ENCODE data around the gene TUBB1.
A peak's percentile ranks its signal among the peaks of the same experiment; 100 is the strongest.

The TUBB1 gene

DNA sequence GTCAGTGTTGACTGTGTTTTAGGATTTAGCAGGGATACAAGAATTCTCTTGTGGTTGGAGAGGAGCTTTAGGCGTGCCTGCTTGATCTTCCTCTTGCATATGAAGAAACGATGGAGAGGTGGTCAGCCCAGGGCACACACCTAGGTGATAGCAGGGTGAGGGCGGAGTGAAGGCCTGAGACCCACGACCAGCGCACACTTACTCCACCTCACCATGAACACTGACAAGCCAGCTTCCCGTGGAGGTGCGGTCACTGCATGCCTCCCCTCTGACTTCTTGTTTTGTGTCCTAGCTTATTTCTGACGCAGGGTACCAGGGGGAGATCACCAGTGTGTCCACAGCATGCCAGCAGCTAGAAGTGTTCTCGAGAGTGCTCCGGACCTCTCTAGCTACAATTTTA is 30.0 kb upstream of the TUBB1 start:
- no peak for DNase-seq (ENCODE audit: low read depth in 2 of 2)

DNA sequence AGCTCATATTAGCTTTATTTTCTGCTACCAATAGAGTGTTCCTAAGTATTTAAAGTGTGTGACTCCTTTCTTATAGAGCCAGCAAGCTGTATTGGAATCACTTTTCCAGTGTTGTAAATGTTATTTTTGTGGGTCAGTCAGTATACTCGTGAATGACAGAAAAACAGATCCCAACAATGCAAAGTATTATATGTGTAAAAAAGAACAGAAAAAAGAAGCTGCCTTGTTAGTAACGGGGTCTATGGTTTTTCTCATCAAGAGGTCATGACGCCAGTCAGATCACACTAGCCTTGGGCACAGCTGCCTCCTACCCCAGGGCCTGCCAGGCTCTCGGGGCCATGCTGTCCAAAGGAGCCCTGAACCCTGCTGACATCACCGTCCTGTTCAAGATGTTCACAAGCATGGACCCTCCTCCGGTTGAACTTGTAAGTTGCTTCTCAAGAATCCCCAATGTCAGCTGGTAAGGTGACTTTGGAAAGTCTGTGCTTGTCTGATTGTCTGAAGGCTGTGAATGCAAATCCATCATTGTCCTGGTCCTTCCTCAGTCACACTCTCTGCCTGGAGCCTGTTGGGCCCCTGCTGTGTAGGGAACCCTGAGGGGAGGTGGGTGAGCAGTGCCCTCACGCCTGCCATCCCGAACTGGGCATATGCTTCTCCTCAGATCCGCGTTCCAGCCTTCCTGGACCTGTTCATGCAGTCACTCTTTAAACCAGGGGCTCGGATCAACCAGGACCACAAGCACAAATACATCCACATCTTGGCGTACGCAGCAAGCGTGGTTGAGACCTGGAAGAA is 28.4 kb upstream of the TUBB1 start:
- no peak for DNase-seq (ENCODE audit: low read depth in 2 of 2)

DNA sequence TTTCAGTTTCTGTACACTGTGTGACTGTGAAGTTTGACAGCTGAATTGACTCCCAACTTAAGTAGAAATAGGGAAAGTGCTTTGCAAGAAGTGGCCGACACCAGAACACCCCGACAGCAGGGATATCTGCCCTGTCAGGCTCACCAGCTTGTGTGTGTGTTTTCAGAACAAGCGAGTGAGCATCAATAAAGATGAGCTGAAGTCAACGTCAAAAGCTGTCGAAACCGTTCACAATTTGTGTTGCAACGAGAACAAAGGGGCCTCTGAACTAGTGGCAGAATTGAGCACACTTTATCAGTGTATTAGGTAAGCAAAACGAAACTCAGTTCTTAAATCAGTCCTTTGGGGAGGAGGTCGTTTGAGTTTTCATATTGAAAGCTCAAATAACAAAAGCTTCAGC is 27.5 kb upstream of the TUBB1 start:
- DNase-seq (ENCODE audit: low read depth in 2 of 2) = no peak

DNA sequence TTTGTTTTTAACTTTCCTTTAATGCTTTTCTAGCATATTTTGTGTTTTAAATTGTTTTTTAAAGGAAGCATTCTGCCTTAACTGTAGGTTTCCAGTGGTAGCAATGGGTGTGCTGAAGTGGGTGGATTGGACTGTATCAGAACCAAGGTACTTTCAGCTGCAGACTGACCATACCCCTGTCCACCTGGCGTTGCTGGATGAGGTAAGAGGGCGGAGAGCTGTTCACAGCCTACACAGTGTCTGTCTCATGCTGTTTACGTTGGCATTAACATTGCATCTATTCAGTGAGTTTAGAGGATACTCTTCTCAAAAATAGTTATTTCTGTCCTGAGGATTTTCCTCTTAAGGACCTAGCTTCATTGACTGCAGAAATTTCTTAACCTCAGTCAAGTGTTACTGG is 26.3 kb upstream of the TUBB1 start:
- no peak for DNase-seq (ENCODE audit: low read depth in 2 of 2)

DNA sequence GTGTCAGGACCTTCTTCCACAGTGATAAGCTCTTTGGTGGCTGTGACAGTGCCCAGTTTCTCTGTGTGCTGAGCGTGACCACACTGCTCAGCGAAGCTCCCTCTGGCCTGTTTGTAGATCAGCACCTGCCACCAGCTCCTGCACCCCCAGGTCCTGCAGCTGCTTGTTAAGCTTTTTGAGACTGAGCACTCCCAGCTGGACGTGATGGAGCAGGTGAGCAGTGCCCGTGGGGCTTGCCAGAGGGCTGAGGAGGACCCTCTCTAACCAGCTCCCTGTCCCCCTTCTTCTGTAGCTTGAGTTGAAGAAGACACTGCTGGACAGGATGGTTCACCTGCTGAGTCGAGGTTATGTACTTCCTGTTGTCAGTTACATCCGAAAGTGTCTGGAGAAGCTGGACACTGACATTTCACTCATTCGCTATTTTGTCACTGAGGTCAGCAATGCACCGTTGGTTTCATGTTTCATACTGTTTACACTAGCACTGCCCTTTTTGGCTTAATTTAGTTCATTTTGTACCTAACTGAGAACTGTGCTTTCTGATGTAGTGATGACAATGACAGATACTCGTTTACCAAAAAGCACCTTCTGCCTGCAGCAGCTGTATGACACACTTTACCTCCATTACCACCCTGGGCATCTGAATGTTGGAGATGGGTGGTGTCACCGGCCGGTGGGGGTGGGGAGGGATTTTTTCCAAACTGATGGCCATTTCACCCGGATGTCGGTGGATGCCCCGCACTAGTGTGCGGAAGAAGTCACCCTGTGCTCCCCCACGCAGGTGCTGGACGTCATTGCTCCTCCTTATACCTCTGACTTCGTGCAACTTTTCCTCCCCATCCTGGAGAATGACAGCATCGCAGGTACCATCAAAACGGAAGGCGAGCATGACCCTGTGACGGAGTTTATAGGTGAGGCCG is 25.6 kb upstream of the TUBB1 start:
- DNase-seq (ENCODE audit: low read depth in 2 of 2) = no peak

DNA sequence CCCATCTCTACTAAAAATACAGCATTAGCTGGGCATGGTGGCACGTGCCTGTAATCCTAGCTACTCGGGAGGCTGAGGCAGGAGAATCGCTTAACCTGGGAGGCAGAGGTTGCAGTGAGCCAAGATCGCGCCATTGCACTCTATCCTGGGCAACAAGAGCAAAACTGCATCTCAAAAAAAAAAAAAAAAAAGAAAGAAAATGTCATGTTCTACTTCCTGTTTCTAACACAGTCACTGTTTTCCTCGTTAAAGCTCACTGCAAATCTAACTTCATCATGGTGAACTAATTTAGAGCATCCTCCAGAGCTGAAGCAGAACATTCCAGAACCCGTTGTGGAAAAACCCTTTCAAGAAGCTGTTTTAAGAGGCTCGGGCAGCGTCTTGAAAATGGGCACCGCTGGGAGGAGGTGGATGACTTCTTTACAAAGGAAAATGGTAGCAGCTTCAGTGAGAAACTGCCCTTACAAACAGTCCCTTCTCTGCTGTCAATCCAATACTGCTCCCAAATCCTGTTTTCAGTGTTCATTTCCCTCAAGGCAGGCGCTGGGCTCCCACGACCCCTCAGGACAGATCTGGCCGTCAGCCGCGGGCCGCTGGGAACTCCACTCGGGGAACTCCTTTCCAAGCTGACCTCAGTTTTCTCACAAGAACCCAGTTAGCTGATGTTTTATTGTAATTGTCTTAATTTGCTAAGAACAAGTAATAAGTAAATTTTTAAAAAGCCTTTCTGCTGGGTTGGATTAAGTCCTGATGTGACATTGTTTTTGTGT is 24.7 kb upstream of the TUBB1 start:
- DNase-seq (ENCODE audit: low read depth in 2 of 2) = no peak

DNA sequence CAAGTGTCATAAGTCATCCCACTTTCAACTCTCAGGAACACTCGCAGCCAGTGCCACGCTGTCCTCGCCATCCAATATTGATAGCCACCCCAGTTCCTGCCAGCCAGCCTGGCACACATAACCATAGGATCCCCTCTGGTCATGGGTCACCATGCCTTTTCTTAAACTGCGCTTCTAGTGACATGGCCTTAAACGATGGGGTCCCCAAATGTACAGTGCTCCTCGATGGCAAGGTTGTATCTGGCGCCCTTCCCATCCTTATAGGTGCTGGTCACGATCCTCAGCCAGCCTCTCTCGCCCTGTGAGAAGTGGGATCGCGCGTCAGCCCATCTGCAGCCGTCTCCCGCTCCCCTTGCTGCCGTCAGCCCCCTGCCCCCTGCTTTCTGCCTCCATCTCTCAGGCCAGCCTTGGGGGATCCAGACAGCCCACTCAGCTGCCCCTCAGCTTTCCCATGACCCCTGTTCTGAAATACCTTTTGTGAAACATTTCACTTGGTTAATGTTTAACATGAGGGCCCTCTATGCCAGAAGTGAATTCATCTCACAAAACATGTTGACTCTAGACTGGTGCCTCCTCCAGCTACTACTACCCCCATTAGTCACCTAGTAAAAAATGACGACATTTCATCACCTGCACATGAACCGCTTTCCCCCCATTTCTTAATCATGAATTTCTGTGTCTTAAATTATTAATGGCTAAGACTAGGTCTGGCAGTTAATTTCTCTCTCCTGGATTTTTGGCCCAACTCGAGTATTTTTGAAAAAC is 23.6 kb upstream of the TUBB1 start:
- no peak for DNase-seq (ENCODE audit: low read depth in 2 of 2)

DNA sequence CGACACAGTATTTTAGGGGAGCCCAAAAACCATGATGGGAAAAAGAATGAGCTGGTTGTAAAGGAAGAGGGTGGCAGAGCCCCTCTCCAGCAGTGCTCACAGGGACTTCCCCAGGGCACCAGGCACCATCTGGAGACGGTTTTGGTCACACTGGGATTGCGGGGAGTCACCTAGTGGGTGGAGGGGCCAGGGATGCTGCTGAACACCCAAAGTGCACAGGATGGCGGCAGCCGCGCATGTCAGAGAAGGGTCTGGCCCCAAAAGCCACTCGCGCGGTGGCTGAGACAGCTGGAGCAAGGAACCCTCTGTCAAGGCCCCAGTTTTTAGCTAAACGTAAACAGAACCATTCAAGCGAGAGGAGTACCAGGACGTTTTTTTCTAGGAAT is 23.0 kb upstream of the TUBB1 start:
- DNase-seq (ENCODE audit: low read depth in 2 of 2) = no peak

DNA sequence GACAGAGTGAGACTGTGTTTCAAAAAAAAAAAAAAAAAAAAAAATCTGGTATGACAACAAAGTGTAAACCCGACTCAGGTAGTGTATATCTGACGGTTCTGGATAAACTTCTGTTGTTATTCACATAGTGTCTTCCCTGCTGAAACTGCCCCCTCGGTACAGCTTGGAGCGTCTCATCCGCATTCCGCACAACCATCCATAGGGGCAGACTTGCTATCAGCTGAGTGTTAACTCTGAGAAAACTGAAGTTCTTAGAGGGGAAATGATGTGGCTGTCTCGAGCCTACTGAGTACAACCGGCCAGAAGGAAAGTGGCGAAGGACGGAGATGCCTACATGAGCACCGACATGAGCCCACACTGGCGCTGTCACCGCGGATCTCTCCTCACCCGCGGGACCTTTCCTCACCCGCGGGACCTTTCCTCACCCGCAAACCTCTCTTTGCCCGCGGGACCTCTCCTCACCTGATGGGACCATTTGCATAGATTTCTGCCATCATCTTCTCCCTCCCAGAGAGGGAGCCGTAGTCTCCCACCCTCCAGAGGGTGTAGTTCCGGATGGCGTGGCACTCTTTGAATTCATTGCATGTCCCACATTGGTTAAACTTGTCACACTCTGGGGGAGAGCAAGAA is 22.0 kb upstream of the TUBB1 start:
- no peak for DNase-seq (ENCODE audit: low read depth in 2 of 2)

DNA sequence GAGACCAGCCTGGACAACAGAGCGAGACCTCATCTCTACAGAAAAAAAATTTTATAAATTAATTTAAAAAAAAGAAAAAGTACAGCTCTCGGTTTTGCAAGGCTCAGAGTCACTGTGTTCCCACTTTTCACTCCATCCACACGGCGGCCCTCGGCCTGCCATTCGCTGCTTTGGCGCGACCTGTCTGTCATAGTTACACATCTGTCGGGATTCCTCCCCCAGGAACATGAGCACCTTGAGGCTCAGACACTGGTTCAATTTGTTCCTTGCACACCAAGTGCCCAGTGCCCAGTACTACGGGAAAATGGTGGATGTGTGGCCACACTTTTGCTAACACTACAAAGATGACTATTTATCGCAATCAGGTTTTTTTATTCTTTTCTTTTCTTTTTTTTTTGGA is 20.6 kb upstream of the TUBB1 start:
- DNase-seq (ENCODE audit: low read depth in 2 of 2) = no peak

DNA sequence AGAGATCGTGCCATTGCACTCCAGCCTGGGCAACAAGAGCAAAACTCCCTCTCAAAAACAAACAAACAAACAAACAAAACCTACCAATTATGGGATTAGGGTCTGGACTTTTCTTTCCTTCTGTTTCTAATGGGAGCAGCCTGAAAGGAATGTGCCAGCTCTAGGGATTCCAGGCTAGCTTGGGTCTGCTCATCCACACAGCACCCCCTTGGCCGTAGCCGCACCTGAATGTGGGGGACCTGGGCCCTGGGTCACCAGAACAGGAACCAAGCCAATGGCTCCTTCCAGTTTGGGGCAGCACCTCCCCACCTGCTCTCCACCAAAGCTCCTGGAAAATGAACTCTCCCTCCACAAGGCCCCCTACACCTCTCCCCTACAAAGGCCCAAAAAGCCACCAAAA is 18.9 kb upstream of the TUBB1 start:
- DNase-seq (ENCODE audit: low read depth in 2 of 2) = no peak

DNA sequence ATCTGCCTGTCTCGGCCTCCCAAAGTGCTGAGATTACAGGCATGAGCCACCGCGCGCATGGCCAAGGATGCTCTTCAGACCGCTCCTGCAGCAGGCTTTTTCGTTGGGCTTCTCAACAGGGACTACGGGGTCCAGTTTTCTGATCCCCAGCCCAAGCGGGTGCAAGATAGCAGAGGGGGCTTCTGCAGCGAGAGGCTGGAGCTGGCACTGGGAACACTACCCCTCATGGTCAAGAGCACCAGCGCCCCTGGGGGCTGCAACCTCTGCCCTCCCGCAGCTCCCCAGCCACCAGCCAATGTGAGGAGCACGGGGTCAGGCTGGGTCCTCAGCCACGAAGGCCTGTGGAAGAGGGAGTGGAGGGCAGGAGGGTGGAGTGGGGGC is 18.2 kb upstream of the TUBB1 start:
- no peak for DNase-seq (ENCODE audit: low read depth in 2 of 2)

DNA sequence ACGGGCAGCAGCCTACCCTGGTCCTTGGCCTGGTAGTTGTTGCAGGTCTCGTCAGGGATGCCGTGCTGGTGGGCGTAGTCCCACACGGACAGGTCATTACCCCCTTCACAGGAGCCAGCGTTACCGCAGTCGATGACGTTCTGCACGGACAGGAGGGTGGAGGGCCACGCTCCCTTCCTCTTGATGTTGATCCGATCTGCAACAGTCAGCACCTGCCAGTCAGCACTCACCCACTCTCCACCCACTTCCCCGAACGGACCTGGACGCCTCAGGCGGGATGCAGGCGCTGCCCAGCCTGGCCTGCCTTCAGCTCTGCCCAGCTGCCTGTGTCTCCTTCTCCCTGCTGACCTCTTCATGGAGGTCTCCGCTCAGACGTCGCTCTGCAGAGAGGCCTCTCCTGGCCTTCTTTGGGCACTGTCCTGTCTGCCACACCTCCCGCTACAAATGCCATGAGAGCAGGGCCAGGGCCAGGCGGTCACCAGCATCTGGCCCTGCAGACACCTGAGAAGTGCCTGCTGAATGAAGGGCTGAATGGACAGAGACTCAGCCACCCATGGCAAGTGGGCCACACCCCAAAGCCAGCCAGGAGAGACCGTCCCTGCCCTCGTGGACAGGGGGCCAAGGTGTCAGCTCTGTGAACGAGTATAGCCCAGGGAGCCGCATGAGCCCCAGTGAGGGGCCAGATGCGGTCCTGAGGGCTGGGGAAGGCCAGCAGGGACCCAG is 17.6 kb upstream of the TUBB1 start:
- DNase-seq (ENCODE audit: low read depth in 2 of 2) = no peak

DNA sequence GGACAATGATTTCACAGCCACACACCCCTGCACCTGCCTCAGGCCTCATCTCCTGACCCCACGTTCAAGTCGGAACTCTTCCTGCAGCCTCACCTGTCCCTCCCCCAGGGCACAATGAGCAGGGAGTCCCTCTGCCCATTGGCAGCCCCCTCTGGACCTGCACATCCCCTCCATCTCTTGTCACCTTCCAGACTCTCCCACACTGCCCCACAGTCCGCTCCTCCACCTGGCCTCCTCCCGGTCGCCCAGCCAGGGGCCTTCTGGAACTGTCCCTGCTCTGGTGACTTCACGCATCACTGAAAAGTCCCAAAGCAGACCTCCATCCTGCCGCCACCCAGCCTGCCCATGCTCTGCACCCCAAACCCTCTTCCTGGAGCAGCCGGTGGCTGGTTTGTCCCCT is 16.8 kb upstream of the TUBB1 start:
- DNase-seq (ENCODE audit: low read depth in 2 of 2) = no peak

DNA sequence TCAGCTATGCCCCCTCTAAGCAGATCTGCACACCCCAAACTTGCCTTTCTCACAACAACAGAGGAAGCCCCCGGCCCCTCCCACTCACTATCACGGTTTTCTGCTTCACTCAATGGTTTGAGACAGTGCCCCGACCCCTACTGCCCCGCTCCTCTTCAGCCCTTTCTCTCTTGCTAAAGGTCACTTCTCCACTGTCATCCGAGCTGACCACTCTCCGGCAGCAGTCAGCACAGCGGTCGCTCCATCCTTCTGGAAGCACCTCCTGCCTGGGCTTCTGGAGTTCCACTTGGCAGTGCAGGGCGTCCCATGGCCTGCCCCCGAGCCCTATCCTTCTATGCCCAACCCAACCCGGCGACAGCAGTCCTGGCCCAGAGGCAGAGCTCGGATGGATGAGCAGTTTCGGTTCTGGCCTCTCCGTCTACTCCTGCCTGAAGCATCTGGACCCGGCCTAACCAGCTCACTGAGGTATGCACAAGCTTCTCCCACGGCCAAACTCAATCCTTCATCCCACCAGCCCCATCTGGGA is 16.3 kb upstream of the TUBB1 start:
- no peak for DNase-seq (ENCODE audit: low read depth in 2 of 2)

DNA sequence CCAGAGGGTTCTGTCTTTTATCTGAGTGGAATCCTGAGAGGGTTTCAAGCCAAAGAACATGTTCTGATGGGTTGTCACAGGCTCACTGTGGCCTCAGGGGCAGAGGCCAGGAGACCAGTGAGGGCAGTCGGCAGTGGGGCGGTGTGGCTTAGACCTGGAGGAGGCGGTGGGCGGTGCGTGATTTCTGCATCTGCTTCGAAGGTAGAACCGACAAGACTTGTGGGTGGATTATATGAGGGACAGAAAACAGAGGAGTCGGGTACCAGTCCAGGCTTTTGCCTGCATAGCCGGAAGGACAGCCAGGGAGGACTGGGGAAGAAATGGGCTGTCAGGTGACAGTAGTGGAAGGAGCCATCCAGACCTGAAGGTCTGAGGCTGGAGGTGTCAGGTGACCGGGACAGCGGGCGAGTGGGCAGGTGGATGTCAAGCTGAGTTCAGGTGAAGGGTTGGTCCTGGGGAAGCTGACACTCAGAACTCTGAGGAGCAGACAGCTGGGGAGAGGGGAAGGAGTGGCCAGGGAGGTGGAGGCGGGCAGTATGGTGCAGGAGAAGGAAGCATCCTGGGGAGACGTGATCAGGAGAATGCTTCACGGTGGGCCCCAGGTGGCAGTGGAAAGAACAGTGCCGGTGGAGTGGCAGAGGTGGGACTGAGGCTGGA is 15.3 kb upstream of the TUBB1 start:
- DNase-seq (ENCODE audit: low read depth in 2 of 2) = no peak

DNA sequence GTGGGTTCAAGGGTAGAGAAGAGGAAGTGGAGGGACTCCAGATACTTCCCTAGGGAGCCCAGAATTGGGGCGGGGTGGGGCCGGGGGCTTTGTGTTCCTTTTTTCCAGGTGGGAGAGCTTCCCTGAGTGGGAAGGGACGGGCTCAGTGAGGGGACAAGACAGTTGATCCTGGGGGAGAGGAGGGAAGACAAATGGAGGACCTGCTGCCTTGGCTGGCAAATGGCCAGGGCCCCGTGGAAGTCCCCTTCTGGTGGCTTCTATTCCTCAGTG is 14.8 kb upstream of the TUBB1 start:
- peak in 1 of 2 experiments; percentile 38 for DNase-seq (ENCODE audit: low read depth in 2 of 2)

DNA sequence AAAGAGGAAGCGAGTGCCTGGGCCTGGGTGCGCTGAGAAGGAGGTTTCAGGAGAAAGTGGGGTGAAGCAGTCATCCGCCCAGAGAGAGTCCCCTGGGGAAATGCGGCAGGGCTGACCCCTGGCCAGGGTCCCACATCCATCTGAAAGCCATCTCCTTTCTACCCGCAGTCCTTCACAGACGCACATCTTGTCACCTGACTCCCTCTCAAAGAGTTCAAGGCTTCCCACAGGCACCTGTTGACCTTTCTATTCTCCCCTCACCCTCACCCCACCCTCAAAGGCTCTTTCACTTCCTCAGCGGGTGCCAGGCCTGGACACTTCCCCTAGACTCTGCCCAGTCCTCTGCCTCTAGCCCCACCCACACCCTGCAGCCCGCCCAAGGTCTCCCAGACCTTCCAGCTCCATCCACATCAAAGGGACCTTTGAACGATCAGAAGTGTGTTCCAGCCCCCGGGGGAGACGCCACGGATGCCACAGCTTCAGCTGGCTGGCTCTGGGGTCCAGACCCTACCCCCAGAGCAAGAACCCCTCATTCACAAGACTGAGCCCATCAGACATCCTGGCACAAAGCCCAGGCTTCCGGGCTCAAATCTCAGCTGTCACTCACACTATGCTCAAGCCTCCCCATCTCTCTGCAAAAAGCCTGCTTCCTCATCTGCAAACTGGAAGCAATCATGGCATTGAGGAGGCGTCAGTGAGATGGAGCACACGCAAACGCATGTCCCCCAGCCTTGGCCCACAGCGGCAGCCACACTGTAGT is 14.3 kb upstream of the TUBB1 start:
- DNase-seq (ENCODE audit: low read depth in 2 of 2) = no peak

DNA sequence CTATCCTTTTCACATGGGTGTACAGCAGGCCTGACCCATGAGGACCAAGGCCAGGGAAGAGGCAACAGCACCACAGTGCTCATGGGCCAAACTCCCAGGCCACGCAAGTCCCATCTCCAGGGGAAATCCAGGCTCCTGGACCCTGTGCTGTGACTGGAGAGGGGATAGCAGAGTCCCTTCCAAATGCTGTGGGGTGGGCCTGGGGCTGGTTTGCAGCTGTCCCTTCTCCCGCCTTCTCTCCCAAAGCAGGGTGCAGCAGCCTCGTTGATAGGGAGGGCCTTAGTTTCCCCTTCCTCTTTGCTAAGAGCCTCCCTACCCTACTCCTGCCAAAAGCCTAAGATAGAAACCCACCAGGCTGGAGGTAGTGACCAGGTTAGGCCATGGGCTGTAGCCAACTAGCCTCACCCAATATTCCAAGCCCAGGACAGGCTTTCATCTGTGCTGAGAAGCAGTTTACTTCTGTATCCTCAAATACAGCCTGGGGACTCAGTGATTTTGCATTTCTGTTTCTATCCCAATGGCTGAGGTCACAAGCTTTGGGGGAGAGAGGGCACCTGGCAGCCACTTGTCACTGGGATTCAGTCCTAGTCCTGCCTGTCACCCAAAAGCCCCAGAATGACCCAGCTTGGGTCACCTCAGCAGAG is 13.6 kb upstream of the TUBB1 start:
- DNase-seq (ENCODE audit: low read depth in 2 of 2) = no peak
